ENCODE results near the gene RXRA. TPM values are rescaled to one million over a fixed set of nuclear protein-coding genes. Genes with fewer than 3 reads are reported as not detected.

The RXRA gene
- total and polyA plus RNA-seq, 2 of the 13 experiments (the other 11 are each of a cell fraction or from before 2014, with no cell fraction given), result 18.9 to 29.2 TPM

DNA sequence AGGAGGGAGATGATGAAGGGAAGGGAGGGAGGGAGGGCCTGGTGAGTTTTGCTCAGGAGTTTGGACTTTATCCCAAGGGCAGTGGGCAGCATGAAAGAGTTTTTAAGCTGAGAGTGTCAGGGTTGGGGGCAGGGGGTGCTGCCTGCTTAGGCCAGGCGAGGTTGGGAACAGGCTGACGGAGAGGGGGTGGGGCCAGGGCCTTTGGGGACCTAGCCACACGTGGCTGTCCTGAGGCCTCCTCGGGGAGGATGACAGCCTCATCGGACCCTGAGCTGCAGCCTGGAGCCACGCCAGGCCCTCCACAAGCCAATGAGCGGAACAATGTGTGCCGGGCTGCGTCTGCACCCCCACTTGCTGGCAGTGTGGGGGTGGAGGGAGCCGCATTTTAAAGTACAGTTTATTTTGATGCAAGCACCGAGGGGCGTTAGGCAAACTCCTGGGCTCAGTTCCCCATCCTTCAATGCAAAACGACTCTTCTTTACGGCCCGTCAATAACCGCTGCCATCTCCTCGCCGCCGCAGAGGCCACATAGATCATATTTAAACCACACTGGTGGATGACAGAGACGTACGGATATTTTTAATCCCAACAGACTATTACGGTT is 5.3 kb upstream of the RXRA start (continued):
- TF ChIP-seq, protein P1, sequence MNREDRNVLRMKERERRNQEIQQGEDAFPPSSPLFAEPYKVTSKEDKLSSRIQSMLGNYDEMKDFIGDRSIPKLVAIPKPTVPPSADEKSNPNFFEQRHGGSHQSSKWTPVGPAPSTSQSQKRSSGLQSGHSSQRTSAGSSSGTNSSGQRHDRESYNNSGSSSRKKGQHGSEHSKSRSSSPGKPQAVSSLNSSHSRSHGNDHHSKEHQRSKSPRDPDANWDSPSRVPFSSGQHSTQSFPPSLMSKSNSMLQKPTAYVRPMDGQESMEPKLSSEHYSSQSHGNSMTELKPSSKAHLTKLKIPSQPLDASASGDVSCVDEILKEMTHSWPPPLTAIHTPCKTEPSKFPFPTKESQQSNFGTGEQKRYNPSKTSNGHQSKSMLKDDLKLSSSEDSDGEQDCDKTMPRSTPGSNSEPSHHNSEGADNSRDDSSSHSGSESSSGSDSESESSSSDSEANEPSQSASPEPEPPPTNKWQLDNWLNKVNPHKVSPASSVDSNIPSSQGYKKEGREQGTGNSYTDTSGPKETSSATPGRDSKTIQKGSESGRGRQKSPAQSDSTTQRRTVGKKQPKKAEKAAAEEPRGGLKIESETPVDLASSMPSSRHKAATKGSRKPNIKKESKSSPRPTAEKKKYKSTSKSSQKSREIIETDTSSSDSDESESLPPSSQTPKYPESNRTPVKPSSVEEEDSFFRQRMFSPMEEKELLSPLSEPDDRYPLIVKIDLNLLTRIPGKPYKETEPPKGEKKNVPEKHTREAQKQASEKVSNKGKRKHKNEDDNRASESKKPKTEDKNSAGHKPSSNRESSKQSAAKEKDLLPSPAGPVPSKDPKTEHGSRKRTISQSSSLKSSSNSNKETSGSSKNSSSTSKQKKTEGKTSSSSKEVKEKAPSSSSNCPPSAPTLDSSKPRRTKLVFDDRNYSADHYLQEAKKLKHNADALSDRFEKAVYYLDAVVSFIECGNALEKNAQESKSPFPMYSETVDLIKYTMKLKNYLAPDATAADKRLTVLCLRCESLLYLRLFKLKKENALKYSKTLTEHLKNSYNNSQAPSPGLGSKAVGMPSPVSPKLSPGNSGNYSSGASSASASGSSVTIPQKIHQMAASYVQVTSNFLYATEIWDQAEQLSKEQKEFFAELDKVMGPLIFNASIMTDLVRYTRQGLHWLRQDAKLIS (CRISPR knock-in tag; IDR thresholded peaks at IDR 0.05), result no peak
- TF ChIP-seq NFATC3 (CRISPR knock-in tag; IDR thresholded peaks at IDR 0.05) (no peak), ZNF33B (CRISPR knock-in tag; IDR thresholded peaks at IDR 0.05) (no peak), CSRNP2 (CRISPR knock-in tag; conservative IDR thresholded peaks at IDR 0.05; ENCODE audit: low read depth) (no peak), NFIB (CRISPR knock-in tag; IDR thresholded peaks at IDR 0.05; ENCODE audit: borderline replicate concordance) (no peak), RAD51 (IDR thresholded peaks at IDR 0.05; ENCODE audit: borderline replicate concordance) (no peak), ZNF121 (CRISPR knock-in tag; IDR thresholded peaks at IDR 0.05) (no peak), ARNT2 (CRISPR knock-in tag; IDR thresholded peaks at IDR 0.05; ENCODE audit: low read depth) (peak; percentile 38; the same call in 1 of the 2 replicates), KAT2B (IDR thresholded peaks at IDR 0.05; ENCODE audit: borderline replicate concordance, low read depth, low read length) (no peak), ELF1 (CRISPR knock-in tag; IDR thresholded peaks at IDR 0.05) (0 out of 2 replicates have a peak, but pooled peaks have one; percentile 16), ZNF720 (CRISPR knock-in tag; IDR thresholded peaks at IDR 0.05) (no peak), THAP11 (CRISPR knock-in tag; IDR thresholded peaks at IDR 0.05) (peak; percentile 46), BCL3 (CRISPR knock-in tag; IDR thresholded peaks at IDR 0.05) (no peak), ATAD3A (CRISPR knock-in tag; IDR thresholded peaks at IDR 0.05) (no peak)
- TF ChIP-seq, protein P2, sequence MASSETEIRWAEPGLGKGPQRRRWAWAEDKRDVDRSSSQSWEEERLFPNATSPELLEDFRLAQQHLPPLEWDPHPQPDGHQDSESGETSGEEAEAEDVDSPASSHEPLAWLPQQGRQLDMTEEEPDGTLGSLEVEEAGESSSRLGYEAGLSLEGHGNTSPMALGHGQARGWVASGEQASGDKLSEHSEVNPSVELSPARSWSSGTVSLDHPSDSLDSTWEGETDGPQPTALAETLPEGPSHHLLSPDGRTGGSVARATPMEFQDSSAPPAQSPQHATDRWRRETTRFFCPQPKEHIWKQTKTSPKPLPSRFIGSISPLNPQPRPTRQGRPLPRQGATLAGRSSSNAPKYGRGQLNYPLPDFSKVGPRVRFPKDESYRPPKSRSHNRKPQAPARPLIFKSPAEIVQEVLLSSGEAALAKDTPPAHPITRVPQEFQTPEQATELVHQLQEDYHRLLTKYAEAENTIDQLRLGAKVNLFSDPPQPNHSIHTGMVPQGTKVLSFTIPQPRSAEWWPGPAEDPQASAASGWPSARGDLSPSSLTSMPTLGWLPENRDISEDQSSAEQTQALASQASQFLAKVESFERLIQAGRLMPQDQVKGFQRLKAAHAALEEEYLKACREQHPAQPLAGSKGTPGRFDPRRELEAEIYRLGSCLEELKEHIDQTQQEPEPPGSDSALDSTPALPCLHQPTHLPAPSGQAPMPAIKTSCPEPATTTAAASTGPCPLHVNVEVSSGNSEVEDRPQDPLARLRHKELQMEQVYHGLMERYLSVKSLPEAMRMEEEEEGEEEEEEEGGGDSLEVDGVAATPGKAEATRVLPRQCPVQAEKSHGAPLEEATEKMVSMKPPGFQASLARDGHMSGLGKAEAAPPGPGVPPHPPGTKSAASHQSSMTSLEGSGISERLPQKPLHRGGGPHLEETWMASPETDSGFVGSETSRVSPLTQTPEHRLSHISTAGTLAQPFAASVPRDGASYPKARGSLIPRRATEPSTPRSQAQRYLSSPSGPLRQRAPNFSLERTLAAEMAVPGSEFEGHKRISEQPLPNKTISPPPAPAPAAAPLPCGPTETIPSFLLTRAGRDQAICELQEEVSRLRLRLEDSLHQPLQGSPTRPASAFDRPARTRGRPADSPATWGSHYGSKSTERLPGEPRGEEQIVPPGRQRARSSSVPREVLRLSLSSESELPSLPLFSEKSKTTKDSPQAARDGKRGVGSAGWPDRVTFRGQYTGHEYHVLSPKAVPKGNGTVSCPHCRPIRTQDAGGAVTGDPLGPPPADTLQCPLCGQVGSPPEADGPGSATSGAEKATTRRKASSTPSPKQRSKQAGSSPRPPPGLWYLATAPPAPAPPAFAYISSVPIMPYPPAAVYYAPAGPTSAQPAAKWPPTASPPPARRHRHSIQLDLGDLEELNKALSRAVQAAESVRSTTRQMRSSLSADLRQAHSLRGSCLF (CRISPR knock-in tag; IDR thresholded peaks at IDR 0.05; ENCODE audit: borderline replicate concordance), result no peak
- TF ChIP-seq, protein P3, sequence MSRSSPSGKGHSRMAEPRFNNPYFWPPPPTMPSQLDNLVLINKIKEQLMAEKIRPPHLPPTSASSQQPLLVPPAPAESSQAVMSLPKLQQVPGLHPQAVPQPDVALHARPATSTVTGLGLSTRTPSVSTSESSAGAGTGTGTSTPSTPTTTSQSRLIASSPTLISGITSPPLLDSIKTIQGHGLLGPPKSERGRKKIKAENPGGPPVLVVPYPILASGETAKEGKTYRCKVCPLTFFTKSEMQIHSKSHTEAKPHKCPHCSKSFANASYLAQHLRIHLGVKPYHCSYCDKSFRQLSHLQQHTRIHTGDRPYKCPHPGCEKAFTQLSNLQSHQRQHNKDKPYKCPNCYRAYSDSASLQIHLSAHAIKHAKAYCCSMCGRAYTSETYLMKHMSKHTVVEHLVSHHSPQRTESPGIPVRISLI (CRISPR knock-in tag; IDR thresholded peaks at IDR 0.05; ENCODE audit: borderline replicate concordance), result no peak
